OCI-LY1 (cell line): ENCODE measurements around the gene MELTF.

Experiments used
- CTCF ChIP-seq: fragments of 200-600 bp; sonication (generic), shearing (Covaris generic); IDR thresholded peaks from 2 replicates; pipeline ENCODE4 v1.5.1; 2017; ENCODE audit warnings: mild to moderate bottlenecking, antibody characterized with exemption, low read length, moderate library complexity, mixed read lengths
- EZH2 ChIP-seq: fragments of 200-600 bp; sonication (generic), shearing (Covaris generic); IDR thresholded peaks from 2 replicates; pipeline ENCODE4 v1.8.0; 2017; ENCODE audit warnings: borderline replicate concordance, mixed run types, mild to moderate bottlenecking, antibody characterized with exemption, low read length, moderate library complexity, mixed read lengths

GRCh38 chr3:196997311-196997710, 32.3 kb downstream of the MELTF start:
- TF ChIP-seq CTCF (no peak), EZH2 (no peak)
